ENCODE results near the gene CXCL3.

DNA sequence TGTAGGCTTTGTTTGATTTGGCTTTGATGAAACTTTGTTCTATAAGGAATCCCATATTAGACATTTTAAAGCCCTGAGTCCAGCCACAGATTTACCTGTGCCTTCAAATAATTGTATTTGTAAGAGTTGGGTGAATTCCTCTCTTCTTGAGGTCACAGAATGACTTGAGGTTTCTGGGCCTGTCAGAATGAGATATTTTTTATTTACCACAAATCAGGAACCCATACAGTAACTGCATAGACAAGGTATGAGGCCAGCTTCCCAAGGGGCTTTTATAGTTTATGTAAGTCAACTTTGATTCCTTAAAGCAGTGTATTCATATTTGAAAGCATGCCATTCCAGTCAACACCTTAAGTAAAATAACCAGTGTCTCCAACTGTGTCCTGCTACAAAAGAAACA, 29.1 kb upstream of the CXCL3 start:
- TF ChIP-seq EZH2phosphoT487 (IDR thresholded peaks at IDR 0.05; ENCODE audit: borderline replicate concordance), result no peak
- no peak for TF ChIP-seq ELF1 (IDR thresholded peaks at IDR 0.05; ENCODE audit: borderline replicate concordance, low read depth)
- TF ChIP-seq, protein P1, sequence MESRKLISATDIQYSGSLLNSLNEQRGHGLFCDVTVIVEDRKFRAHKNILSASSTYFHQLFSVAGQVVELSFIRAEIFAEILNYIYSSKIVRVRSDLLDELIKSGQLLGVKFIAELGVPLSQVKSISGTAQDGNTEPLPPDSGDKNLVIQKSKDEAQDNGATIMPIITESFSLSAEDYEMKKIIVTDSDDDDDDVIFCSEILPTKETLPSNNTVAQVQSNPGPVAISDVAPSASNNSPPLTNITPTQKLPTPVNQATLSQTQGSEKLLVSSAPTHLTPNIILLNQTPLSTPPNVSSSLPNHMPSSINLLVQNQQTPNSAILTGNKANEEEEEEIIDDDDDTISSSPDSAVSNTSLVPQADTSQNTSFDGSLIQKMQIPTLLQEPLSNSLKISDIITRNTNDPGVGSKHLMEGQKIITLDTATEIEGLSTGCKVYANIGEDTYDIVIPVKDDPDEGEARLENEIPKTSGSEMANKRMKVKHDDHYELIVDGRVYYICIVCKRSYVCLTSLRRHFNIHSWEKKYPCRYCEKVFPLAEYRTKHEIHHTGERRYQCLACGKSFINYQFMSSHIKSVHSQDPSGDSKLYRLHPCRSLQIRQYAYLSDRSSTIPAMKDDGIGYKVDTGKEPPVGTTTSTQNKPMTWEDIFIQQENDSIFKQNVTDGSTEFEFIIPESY (IDR thresholded peaks at IDR 0.05; ENCODE audit: extremely low read depth, insufficient replicate concordance, low read length), result no peak
- TF ChIP-seq EZH2 (IDR thresholded peaks at IDR 0.05), result no peak
- TF ChIP-seq, protein P2, sequence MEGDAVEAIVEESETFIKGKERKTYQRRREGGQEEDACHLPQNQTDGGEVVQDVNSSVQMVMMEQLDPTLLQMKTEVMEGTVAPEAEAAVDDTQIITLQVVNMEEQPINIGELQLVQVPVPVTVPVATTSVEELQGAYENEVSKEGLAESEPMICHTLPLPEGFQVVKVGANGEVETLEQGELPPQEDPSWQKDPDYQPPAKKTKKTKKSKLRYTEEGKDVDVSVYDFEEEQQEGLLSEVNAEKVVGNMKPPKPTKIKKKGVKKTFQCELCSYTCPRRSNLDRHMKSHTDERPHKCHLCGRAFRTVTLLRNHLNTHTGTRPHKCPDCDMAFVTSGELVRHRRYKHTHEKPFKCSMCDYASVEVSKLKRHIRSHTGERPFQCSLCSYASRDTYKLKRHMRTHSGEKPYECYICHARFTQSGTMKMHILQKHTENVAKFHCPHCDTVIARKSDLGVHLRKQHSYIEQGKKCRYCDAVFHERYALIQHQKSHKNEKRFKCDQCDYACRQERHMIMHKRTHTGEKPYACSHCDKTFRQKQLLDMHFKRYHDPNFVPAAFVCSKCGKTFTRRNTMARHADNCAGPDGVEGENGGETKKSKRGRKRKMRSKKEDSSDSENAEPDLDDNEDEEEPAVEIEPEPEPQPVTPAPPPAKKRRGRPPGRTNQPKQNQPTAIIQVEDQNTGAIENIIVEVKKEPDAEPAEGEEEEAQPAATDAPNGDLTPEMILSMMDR (IDR thresholded peaks at IDR 0.05 in 2 of 3, conservative IDR thresholded peaks at IDR 0.05 in 1 of 3; ENCODE audit: borderline replicate concordance in 1 of 3, insufficient read depth in 1 of 3, low read depth in 2 of 3, low read length in 2 of 3), result no peak
- TF ChIP-seq, protein P3, sequence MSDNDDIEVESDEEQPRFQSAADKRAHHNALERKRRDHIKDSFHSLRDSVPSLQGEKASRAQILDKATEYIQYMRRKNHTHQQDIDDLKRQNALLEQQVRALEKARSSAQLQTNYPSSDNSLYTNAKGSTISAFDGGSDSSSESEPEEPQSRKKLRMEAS (IDR thresholded peaks at IDR 0.05), result no peak
- TF ChIP-seq TCF7L2 (IDR thresholded peaks at IDR 0.05; ENCODE audit: borderline replicate concordance, extremely low read depth, insufficient read depth, insufficient read length), result no peak
- no peak for TF ChIP-seq POLR2A (IDR thresholded peaks at IDR 0.05; ENCODE audit: borderline replicate concordance, extremely low read depth, insufficient read depth, insufficient read length)
- TF ChIP-seq YY1 (IDR thresholded peaks at IDR 0.05; ENCODE audit: extremely low read depth, insufficient replicate concordance, low read depth, low read length), result no peak
- TF ChIP-seq SRF (IDR thresholded peaks at IDR 0.05; ENCODE audit: low read depth), result no peak

Measured in HCT116 (cell line).